ENCODE data around the gene RAB28.

- no peak for TF ChIP-seq POLR2AphosphoS5 (IDR thresholded peaks at IDR 0.05; ENCODE audit: low read depth, low read length)
- no peak for TF ChIP-seq REST (IDR thresholded peaks at IDR 0.05; ENCODE audit: insufficient read depth in 1 of 2, low read depth in 2 of 2, low read length in 2 of 2)
- no peak for TF ChIP-seq SIN3A (IDR thresholded peaks at IDR 0.05; ENCODE audit: borderline replicate concordance, insufficient read depth, low read length)
- no peak for TF ChIP-seq TAF1 (IDR thresholded peaks at IDR 0.05; ENCODE audit: borderline replicate concordance, insufficient read depth, low read length)
- TF ChIP-seq FOXP2 (optimal IDR thresholded peaks at IDR 0.05; ENCODE audit: borderline replicate concordance, extremely low read depth, extremely low read length, insufficient read depth): no peak
Observed at GRCh38 chr4:13411942-13412341, 72.2 kb downstream of the RAB28 start.
